ENCODE measurements around the gene BIRC5. TPM values are rescaled to one million over a fixed set of nuclear protein-coding genes. Genes with fewer than 3 reads are reported as not detected.

The BIRC5 gene
- 2.7 and 28.2 TPM in 2 replicates for total RNA-seq (ENCODE audit: low replicate concordance)

DNA sequence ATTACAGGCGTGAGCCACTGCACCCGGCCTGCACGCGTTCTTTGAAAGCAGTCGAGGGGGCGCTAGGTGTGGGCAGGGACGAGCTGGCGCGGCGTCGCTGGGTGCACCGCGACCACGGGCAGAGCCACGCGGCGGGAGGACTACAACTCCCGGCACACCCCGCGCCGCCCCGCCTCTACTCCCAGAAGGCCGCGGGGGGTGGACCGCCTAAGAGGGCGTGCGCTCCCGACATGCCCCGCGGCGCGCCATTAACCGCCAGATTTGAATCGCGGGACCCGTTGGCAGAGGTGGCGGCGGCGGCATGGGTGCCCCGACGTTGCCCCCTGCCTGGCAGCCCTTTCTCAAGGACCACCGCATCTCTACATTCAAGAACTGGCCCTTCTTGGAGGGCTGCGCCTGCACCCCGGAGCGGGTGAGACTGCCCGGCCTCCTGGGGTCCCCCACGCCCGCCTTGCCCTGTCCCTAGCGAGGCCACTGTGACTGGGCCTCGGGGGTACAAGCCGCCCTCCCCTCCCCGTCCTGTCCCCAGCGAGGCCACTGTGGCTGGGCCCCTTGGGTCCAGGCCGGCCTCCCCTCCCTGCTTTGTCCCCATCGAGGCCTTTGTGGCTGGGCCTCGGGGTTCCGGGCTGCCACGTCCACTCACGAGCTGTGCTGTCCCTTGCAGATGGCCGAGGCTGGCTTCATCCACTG, at the start of gene BIRC5:
BIRC5 (plus strand) TSS at position 238 of the 690 bp plus-strand sequence; CDS start at position 302, 64 bp downstream.

DNA sequence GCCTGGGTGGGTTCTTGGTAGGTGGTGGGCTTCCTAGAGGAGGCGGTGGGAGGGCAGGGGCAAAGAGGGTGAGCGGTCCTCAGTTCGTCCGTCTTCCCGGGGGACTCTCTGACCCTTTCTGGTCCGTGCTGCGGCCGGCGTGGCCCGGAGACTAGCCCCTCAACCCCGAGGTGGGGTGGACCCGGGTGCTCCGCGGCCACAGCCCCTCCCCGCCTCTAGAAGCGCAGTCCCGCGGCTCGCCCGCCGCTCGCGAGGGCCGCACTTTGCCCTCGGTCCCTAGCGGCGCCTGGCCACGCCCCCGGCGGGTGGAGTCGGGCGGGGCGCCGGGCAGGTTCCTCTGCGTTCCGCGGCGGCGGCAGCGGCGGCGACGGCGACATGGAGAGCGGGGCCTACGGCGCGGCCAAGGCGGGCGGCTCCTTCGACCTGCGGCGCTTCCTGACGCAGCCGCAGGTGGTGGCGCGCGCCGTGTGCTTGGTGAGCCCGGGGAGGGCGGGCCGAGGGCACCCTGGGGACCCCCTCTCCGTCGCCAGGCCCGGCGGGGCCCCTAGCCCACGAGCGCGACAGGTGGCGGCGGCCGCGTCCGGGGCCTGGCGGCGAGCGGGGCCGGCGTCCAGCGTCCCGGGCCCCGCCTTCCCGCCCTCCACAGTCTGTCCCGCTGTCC, 45.7 kb upstream of the BIRC5 start, which contains the start of gene SYNGR2:
SYNGR2 (plus strand) TSS at position 340 of the 661 bp plus-strand sequence; CDS start at position 376, 36 bp downstream.

DNA sequence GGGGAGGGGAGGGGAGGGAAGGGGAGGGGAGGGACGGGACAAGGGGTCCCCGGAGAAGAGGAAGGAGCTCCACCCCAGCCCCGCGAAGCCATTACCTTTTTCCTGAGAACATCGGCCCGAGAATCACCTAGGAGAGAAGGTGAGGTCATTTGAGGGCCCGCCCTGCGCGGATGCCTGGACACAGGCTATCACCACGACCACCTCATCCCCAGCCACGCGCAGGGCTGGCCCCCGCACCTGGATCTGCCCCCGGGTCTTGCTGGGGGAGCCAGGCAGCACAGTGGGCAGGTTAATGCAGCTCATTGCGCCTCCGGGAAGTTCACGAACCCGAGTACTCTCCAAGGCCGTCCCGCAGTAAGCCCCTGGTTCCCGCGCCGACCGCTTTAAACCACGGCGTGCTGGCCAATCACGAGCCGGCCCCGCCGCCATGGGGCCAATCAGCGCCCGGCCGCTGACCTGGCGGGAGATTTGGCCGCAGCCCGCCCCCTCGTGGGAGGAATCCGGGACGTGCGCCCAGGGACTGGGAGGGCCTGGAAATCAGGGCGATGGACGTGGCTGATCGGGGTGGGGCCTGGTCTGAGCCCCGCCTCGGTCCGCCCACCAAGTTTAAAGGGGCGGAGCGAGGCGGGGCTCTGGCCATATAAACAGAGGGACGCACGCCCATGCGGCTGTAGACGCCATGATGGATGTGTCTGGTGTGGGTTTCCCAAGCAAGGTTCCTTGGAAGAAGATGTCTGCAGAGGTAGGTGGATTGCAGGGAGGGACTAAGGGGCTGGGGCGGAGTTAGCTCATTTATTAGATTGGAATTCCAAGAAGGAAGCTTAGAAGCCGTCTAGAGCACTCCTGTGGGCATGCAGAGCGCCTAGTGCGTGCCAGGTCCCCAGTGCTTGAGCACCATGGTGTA, 27.1 kb upstream of the BIRC5 start, which contains the start of the genes AFMID and TK1:
AFMID (plus strand) TSS at position 671 of the 904 bp plus-strand sequence; CDS start at position 680, 9 bp downstream.
TK1 (minus strand) TSS at position 361 of the 904 bp plus-strand sequence; CDS start at position 303, 58 bp downstream.

DNA sequence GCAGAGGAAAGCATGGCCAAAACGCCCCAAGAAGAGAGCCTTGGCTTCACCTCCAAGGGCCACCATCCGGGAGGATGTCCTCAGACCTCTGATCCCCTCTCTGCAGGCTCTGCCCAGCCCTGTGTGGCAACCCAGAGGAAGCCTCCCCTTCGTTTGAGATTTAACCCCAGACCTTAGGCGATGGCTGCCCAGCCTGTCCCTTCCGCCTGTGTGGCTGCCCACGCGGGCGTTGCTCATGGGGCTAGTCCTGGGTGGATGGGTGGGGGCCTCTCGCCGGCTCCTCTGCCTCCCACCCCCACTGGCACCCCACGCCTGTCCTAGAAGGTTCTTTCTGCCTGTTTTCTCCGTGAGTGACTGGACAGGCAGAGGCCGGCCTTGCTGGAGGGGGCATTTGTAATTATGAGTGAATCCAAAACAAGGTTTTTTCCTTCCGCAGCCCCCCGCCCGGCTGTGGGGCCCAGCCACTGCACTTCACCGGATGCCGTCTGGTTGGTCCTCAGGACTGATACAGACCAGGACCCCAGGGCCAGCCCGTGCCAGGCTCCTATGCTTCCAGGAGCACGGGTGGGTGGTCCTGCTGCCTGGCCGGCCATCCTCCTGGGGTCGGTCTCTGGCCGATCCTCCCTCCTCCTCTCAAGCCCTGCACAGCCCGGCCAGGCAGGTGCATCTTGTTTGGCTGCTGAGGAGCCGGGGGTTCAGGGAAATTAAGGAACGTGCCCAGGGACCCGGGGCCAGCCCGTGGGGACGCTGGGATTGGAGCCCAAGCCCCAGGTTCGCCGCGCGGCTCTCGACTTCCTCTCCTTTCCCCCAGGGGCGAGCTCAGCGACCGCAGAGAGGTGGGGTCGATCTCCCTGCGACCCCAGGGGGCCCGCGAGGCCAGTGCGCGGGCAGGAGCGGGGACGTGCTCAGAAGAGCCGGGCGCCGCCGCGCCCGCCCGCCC, 17.2 kb downstream of the BIRC5 start, which contains the start of gene TMEM235:
TMEM235 (plus strand) TSS at position 636 of the 940 bp plus-strand sequence. CDS start 393 bp downstream, outside the sequence.

Other genes with a start within 250 kb of the BIRC5 start
- gene TMC6, start 85.5 kb upstream of the BIRC5 start, total RNA-seq (ENCODE audit: low replicate concordance) = 0.47 and 1.4 TPM in 2 replicates
- not detected in 2 replicates for gene TMC8, start 83.5 kb upstream of the BIRC5 start, total RNA-seq (ENCODE audit: low replicate concordance)
- gene C17orf99, start 67.9 kb upstream of the BIRC5 start, total RNA-seq (ENCODE audit: low replicate concordance) = not detected in 2 replicates
- gene SYNGR2, start 45.7 kb upstream of the BIRC5 start, total RNA-seq (ENCODE audit: low replicate concordance) = 11.0 and 23.5 TPM in 2 replicates
- 1.5 and 43.4 TPM in 2 replicates for gene TK1, start 27.2 kb upstream of the BIRC5 start, total RNA-seq (ENCODE audit: low replicate concordance)
- 27.7 and 41.7 TPM in 2 replicates for gene AFMID, start 26.9 kb upstream of the BIRC5 start, total RNA-seq (ENCODE audit: low replicate concordance)
- not detected in 2 replicates for gene TMEM235, start 17.4 kb downstream of the BIRC5 start, total RNA-seq (ENCODE audit: low replicate concordance)
- gene SOCS3, start 145.8 kb downstream of the BIRC5 start, total RNA-seq (ENCODE audit: low replicate concordance) = 37.6 and 61.4 TPM in 2 replicates
- 19.6 and 43.5 TPM in 2 replicates for gene PGS1, start 164.4 kb downstream of the BIRC5 start, total RNA-seq (ENCODE audit: low replicate concordance)

Measured in smooth muscle cell of the coronary artery (primary cell).